ENCODE results near the gene SKOR1.

The SKOR1 gene

DNA sequence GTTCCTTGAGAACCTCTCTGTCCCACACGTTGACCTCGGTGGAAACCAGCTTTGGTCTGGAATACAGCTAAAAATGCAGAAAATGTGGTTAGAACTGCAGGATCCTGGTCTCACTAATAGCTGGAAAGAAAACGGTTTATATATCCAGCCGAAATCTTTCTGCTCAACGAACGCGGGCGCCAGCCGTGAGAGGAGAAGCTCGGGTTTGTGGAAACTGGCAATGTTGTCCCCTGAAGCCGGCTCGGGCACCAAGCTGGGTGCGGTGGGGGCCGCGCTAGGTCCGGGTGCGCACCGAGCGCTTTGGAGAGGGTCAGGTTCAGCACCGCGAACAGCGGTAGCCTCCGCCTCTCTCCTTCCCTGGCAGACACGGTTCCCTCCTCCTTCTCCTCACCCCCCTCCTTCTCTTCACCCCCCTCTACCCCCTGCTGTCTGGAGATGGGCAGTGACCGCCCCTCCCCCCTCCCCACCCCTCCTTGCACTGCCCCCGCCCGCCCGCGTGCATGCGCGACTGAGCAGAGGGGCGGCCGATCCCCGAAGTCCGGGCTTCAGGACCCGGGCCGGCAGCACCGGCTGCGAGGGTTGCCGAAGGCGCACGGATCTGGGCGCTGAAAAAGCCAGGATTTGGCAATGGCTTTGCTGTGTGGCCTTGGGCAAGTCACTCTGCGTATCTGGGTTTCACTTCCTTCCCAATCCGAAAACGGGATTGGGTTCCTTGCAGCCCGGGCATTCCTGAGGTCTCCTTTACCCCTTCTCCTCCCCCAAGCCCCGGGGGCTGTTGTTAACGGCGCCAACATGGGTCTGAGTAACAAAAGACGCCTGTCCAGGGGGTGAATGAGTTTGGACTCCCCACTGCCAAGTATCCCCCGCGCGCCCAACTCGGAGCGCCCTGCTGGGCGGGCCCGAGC is at the start of gene SKOR1:
Gene SKOR1 (plus strand): TSS at position 534 of the 905 bp plus-strand sequence. CDS start 94 bp downstream, at position 628.
- Mint-ChIP-seq H3K36me3 (ENCODE audit: low read depth) (peaks cover 4% of the 10 kb centered on the region), H3K4me1 (ENCODE audit: low read depth) (peaks cover 23% of the 10 kb centered on the region), H3K27ac (peak within 1 kb of the TSS; percentile 87), H3K9me3 (no peaks in the 10 kb centered on the region), H3K4me3 (peak within 1 kb of the TSS; percentile 25), H3K27me3 (ENCODE audit: low read depth) (peaks cover 77% of the 10 kb centered on the region)

DNA sequence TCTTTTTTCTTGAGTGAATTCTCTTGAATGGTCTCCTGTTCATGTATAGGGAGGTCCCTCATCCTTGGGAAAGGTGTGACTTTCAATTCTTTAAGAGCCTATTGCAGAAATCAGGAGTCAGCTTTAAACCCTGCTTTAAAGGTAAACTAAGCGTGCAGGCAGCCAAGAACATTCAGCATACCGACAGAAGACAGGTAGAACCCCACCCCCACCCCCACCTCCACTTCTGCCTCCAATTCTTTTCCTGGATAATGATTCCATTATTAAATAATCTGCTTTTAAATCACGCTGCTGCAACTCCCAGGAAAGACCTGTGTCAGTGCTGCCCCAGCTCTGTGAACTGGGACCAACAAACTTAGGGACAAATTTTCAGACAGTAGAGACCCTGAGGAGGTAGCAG is 49.3 kb upstream of the SKOR1 start:
- Mint-ChIP-seq H3K27me3 (ENCODE audit: low read depth) (no peaks in the 10 kb centered on the region), H3K9me3 (no peaks in the 10 kb centered on the region), H3K4me3 (no peak overlapping the region), H3K4me1 (ENCODE audit: low read depth) (no peaks in the 10 kb centered on the region), H3K27ac (no peak overlapping the region), H3K36me3 (ENCODE audit: low read depth) (no peaks in the 10 kb centered on the region)

DNA sequence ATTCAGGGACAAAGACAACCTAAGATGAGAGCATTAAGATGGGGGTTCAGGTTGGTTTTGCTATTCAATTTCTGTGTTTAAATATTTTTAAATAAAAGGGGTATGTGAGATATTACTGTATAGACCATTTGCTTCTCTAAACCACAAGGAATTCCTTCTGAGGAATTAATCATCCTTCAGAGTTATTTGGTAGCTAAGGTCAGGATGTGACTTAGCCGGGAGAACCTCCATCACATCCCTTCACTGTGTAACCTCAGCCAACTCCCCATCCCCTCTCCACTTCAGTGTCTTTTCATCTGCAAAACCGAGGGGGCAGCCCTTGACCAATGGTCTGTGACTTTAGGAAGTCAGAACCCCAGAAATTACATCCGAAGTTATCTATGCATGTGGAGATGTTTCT is 48.7 kb upstream of the SKOR1 start:
- Mint-ChIP-seq H3K27me3 (ENCODE audit: low read depth) (no peaks in the 10 kb centered on the region), H3K4me3 (no peak overlapping the region), H3K9me3 (no peaks in the 10 kb centered on the region), H3K4me1 (ENCODE audit: low read depth) (no peaks in the 10 kb centered on the region), H3K27ac (no peak overlapping the region), H3K36me3 (ENCODE audit: low read depth) (no peaks in the 10 kb centered on the region)

DNA sequence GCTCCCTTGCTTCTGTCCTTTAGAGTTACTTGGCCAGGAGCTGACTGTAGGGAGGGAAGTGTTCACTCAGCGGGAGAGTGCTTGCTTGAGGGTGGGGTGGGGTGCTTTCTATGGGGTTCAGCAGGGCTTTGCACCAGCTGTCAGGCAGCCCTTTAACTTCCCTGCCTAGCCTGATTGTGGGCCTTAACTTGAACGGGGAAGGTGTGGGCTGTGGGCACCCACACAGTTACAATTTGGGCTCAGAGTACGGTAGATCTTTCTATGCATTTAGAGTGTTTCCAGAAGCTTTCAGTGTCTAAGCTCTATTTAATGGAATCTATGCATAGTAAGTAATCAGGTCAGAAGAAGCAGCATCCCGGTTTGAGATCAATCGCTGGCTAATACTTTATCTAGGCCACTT is 48.2 kb upstream of the SKOR1 start:
- no peaks in the 10 kb centered on the region for H3K9me3 Mint-ChIP-seq

DNA sequence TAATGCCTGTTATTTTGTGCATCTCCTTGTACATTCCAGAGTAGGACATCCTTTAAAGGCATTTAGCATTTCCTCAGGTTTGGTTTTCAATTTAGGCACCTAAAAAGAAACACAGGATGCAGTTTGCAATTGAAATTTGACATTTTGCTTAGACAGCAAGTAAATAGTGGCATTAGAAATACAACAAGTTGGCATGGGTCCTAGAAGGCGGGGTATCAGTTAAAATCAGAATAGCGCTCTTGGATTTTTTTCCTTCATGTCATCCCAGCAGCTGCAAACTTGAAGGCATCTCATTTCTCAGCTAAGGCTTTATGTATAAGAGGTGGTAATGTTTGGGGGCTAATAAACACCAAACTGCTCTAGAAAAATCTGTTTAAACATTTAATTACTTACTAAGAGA is 47.5 kb upstream of the SKOR1 start:
- Mint-ChIP-seq H3K36me3 (ENCODE audit: low read depth) (no peaks in the 10 kb centered on the region), H3K27ac (no peak overlapping the region), H3K9me3 (no peaks in the 10 kb centered on the region), H3K4me3 (no peak overlapping the region), H3K4me1 (ENCODE audit: low read depth) (no peaks in the 10 kb centered on the region), H3K27me3 (ENCODE audit: low read depth) (no peaks in the 10 kb centered on the region)

More for the DNA sequence above, 48.2 kb upstream of the SKOR1 start:
- Mint-ChIP-seq H3K4me1 (ENCODE audit: low read depth) (no peaks in the 10 kb centered on the region), H3K27ac (no peak overlapping the region), H3K4me3 (no peak overlapping the region), H3K36me3 (ENCODE audit: low read depth) (no peaks in the 10 kb centered on the region), H3K27me3 (ENCODE audit: low read depth) (no peaks in the 10 kb centered on the region)

DNA sequence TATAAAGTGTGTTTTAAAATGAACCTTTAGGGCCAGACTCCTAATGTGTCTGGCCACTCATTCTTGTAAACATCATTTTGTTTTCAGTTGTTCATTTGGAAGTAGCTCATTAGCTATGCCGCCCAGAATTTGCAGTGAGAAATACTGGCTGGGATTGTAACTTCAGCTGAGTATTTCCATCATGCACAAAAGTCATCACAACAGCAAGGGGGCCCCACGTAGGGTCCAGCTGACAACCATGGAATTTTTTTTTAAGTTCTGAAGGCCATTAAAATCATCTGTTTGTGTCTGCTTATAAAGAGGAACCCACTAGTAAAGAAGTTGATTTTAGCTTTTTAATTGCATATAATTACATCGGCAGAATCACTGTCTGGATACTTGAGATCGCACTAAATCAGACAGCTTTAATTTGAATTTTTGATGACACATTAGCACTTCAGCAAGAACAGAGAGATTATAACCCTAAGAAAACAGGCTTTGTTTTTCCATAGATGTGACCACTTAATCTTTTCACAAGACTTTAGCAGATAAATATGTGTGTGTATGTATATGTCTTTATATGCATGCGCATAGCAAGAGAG is 46.3 kb upstream of the SKOR1 start:
- Mint-ChIP-seq H3K4me3 (no peak overlapping the region), H3K27ac (no peak overlapping the region), H3K36me3 (ENCODE audit: low read depth) (peaks cover 4% of the 10 kb centered on the region), H3K27me3 (ENCODE audit: low read depth) (no peaks in the 10 kb centered on the region), H3K9me3 (no peaks in the 10 kb centered on the region), H3K4me1 (ENCODE audit: low read depth) (peaks cover 9% of the 10 kb centered on the region)

DNA sequence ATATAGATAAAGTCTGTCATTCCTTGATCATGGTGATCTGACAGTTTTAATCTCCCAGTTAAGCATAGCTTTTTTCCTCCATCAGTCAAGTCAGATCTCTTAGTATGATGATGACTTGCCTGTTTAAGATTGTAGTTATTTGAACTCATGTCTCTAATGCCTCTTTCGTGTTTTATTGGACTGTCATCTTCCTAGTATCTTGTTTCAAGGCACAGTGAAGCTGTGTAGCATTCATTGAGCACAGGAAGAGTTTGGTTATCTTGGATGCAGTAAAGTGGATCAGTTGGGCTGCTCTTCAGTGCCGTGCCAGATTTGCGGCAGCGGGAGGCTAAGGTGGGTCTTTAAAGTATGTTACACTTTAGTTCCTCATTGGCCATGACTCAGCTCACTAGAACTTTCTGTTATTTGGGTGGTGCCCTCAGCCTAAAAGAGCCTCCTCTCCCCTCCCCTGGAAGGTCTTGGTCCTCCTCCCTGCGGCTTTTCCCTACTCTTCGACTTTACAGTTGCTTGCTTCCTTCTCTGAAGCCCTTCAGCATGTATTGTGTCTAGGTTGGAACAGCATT is 45.7 kb upstream of the SKOR1 start:
- H3K27me3 Mint-ChIP-seq (ENCODE audit: low read depth) = no peaks in the 10 kb centered on the region

DNA sequence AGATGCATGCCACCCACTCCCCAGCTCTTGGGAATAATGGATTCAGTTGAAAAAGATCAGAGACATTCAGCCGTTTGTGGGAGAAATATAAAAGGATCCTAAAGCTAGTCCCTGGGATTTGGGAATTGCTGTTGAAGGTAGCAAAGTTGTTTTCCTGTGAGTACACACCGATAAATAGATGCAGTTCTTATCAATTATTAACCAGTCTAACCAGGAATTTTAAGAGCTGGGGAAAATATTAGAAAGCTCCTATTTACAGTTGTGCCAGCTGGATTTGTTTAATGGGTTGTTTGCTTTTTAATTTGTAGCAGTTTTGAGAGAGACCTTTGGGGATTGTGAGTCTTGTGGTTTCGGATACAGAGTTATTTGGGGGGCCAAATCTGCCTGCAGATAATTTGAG is 44.2 kb upstream of the SKOR1 start:
- Mint-ChIP-seq H3K9me3 (no peaks in the 10 kb centered on the region), H3K4me3 (no peak overlapping the region)

More for the DNA sequence above, 45.7 kb upstream of the SKOR1 start:
- Mint-ChIP-seq H3K4me1 (ENCODE audit: low read depth) (peaks cover 15% of the 10 kb centered on the region), H3K4me3 (no peak overlapping the region), H3K36me3 (ENCODE audit: low read depth) (peaks cover 4% of the 10 kb centered on the region), H3K9me3 (no peaks in the 10 kb centered on the region), H3K27ac (no peak overlapping the region)

GRCh38 chr15:67781907-67782690 is 43.2 kb upstream of the SKOR1 start:
- Mint-ChIP-seq H3K4me3 (no peak overlapping the region), H3K27me3 (ENCODE audit: low read depth) (no peaks in the 10 kb centered on the region), H3K9me3 (no peaks in the 10 kb centered on the region), H3K4me1 (ENCODE audit: low read depth) (peaks cover 19% of the 10 kb centered on the region), H3K27ac (no peak overlapping the region), H3K36me3 (ENCODE audit: low read depth) (peaks cover 4% of the 10 kb centered on the region)

More for the DNA sequence above, 44.2 kb upstream of the SKOR1 start:
- Mint-ChIP-seq H3K27me3 (ENCODE audit: low read depth) (no peaks in the 10 kb centered on the region), H3K36me3 (ENCODE audit: low read depth) (peaks cover 4% of the 10 kb centered on the region), H3K4me1 (ENCODE audit: low read depth) (peaks cover 19% of the 10 kb centered on the region), H3K27ac (no peak overlapping the region)

GRCh38 chr15:67782691-67782991 is 42.7 kb upstream of the SKOR1 start:
- H3K27me3 Mint-ChIP-seq (ENCODE audit: low read depth) = no peaks in the 10 kb centered on the region
- peaks cover 19% of the 10 kb centered on the region for H3K4me1 Mint-ChIP-seq (ENCODE audit: low read depth)
- no peak overlapping the region for H3K27ac Mint-ChIP-seq
- no peak overlapping the region for H3K4me3 Mint-ChIP-seq
- peaks cover 4% of the 10 kb centered on the region for H3K36me3 Mint-ChIP-seq (ENCODE audit: low read depth)
- no peaks in the 10 kb centered on the region for H3K9me3 Mint-ChIP-seq

- H3K4me1 Mint-ChIP-seq (ENCODE audit: low read depth) = peaks cover 19% of the 10 kb centered on the region
- no peaks in the 10 kb centered on the region for H3K9me3 Mint-ChIP-seq
- peaks cover 4% of the 10 kb centered on the region for H3K36me3 Mint-ChIP-seq (ENCODE audit: low read depth)
- H3K27ac Mint-ChIP-seq = peak overlapping the region; percentile 50
- no peaks in the 10 kb centered on the region for H3K27me3 Mint-ChIP-seq (ENCODE audit: low read depth)
- H3K4me3 Mint-ChIP-seq = peak overlapping the region; percentile 38
Measured at GRCh38 chr15:67783303-67783702, 42.0 kb upstream of the SKOR1 start.

DNA sequence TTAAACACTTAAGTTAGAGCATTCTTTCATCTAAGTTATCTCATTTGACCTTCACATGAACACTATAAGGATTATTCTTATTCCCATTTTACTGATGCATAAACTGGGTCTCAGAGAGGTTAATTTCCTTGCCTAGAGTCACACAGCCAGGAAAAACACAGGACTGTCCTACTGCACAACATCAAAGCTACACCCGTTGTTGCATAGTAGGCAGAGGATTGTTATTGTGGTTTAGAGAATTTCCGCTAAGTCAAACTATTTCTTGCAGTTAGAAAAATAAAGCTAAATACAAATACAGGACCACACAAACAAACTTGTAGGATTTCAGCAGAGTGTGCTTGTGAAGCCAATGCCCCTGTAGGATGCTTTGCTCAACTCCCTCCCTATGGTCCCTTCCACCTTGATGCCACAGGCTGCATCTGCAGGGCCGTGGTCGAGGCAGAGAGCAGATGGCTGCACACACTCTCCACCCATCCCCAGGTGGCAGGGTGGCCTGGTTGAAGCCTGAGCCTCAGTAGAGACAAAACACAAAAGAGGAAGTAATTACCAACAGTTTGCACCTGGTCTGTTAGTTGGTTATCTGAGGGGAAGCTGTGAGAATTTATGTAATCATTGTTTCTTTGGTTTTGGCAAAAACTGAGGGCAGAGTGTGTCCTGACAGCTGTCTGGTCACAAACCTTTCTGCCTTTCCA is 41.1 kb upstream of the SKOR1 start:
- peak overlapping the region; percentile 46 for H3K27ac Mint-ChIP-seq
- peaks cover 19% of the 10 kb centered on the region for H3K4me1 Mint-ChIP-seq (ENCODE audit: low read depth)
- no peak overlapping the region for H3K4me3 Mint-ChIP-seq
- H3K36me3 Mint-ChIP-seq (ENCODE audit: low read depth) = peaks cover 4% of the 10 kb centered on the region
- no peaks in the 10 kb centered on the region for H3K9me3 Mint-ChIP-seq
- H3K27me3 Mint-ChIP-seq (ENCODE audit: low read depth) = no peaks in the 10 kb centered on the region

DNA sequence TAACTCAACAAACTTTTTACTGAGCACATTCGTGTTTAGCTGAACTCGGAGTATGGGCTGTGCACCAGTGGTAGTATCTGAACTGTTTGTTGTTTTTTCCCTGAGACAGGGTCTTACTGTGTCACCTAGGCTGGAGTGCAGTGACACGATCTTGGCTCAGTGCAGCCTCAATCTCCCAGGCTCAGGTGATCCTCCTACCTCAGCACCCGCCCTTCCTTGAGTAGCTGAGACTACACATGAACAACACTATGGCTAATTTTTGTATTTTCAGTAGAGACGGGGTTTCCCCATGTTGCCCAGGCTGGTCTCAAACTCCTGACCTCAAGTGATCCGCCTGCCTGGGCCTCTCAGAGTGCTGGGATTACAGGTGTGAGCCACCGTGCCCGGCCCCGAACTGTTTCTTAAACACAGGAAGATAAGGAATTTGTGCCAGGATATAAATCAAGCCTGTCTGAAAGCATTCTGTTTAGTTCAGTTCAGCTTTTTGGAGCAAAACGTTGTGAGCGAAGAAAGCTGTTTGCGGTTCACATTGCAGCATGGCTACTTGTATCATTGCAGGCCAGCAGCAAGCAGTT is 40.4 kb upstream of the SKOR1 start:
- peaks cover 19% of the 10 kb centered on the region for H3K4me1 Mint-ChIP-seq (ENCODE audit: low read depth)
- H3K9me3 Mint-ChIP-seq = no peaks in the 10 kb centered on the region
- H3K36me3 Mint-ChIP-seq (ENCODE audit: low read depth) = peaks cover 5% of the 10 kb centered on the region
- H3K4me3 Mint-ChIP-seq = no peak overlapping the region
- no peaks in the 10 kb centered on the region for H3K27me3 Mint-ChIP-seq (ENCODE audit: low read depth)
- H3K27ac Mint-ChIP-seq = peak overlapping the region; percentile 35

DNA sequence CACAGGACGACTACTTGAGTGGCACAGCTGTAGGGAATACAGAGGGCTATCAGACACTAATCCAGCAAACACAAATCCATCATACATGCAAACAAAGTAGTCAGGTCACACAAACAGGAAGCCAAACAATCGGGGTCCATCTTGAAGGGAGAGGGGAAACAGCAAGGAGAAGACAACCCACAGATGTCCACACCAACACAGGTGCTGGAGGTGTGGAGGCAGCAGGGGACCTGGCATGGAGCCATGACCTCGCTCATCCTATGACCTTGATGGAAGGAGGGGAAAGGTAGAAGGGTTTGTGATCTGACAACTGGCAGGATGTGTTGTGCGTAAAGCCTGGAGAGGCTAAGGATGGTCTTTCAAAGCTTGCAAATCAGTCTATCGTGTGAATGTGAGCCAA is 39.9 kb upstream of the SKOR1 start:
- Mint-ChIP-seq H3K9me3 (no peaks in the 10 kb centered on the region), H3K27ac (no peak overlapping the region), H3K36me3 (ENCODE audit: low read depth) (peaks cover 5% of the 10 kb centered on the region), H3K27me3 (ENCODE audit: low read depth) (no peaks in the 10 kb centered on the region), H3K4me1 (ENCODE audit: low read depth) (peaks cover 19% of the 10 kb centered on the region), H3K4me3 (no peak overlapping the region)

All from T-helper 1 cell treated with Interleukin-12 subunit alpha and Interleukin-12 subunit beta and Interleukin-4 antibody, amounts not matched to agents 30 μg/mL and 1 μg/mL, for 36 hours (primary cell).